IMR-90 (cell line): ENCODE results near the gene MYO1D. TPM values are rescaled to one million over a fixed set of nuclear protein-coding genes. Genes with fewer than 3 reads are reported as not detected.

Experiments
- ATAC-seq: fragments of 200-7000 bp; cut with Tn5 transposase; 2 replicates; pipeline ENCODE4 v1.9.1; 2020; ENCODE audit warnings: low read depth, mild to moderate bottlenecking, moderate library complexity
- BruUV-seq: library from RNA; stranded (reverse); fragments of 400-500 nt; replicated peaks from 2 replicates; lab custom pipeline; 2021; lab: Mats Ljungman, UMichigan
- CTCF ChIA-PET: fragments of 300-600 bp; formaldehyde crosslinking; extraction: SDS; loops from one replicate; lab custom pipeline; 2021; ENCODE audit warnings: antibody characterized with exemption; lab: Yijun Ruan, JAX
- POLR2A ChIA-PET: fragments of 300-600 bp; sonication (Branson Sonifier 250); formaldehyde crosslinking; loops from one replicate; lab custom pipeline; 2022; ENCODE audit warnings: antibody characterized with exemption; ENCODE audit not compliant: unreplicated experiment; lab: Charles Lee
- DNase-seq: peaks from one replicate; pipeline ENCODE4 v3.0.0; 2013
- H2AFZ ChIP-seq: replicated peaks from 2 replicates; pipeline ENCODE3; 2013; ENCODE audit warnings: low read length, mild to moderate bottlenecking; ENCODE audit not compliant: poor library complexity
- H2AK5ac ChIP-seq: 2 replicates; pipeline ENCODE4 v1.6.1; 2013; ENCODE audit warnings: low read depth, low read length, inconsistent platforms
- H2AK9ac ChIP-seq: replicated peaks from 2 replicates; pipeline ENCODE3; 2013; ENCODE audit warnings: mild to moderate bottlenecking, low read depth, low read length, moderate library complexity; ENCODE audit not compliant: poor library complexity
- H2BK120ac ChIP-seq: 2 replicates; pipeline ENCODE4 v1.6.1; 2013; ENCODE audit warnings: low read depth, low read length, inconsistent platforms
- H2BK15ac ChIP-seq: 3 replicates; pipeline ENCODE4 v1.6.1; 2013; ENCODE audit warnings: low read depth, low read length, inconsistent platforms
- H2BK20ac ChIP-seq: 2 replicates; pipeline ENCODE4 v1.6.1; 2013; ENCODE audit warnings: low read depth, mild to moderate bottlenecking, inconsistent platforms, low read length, moderate library complexity
- H2BK5ac ChIP-seq: 2 replicates; pipeline ENCODE4 v1.6.1; 2013; ENCODE audit warnings: mild to moderate bottlenecking, low read depth, low read length, inconsistent platforms; ENCODE audit not compliant: poor library complexity, severe bottlenecking
- H3K14ac ChIP-seq: replicated peaks from 2 replicates; pipeline ENCODE4 v1.6.1; 2013; ENCODE audit warnings: low read depth, low read length, inconsistent platforms
- H3K18ac ChIP-seq: 2 replicates; pipeline ENCODE4 v1.6.1; 2013; ENCODE audit warnings: low read depth, low read length, control low read depth
- H3K23ac ChIP-seq: 2 replicates; pipeline ENCODE4 v1.6.1; 2013; ENCODE audit warnings: low read depth, low read length, inconsistent platforms
- H3K27ac ChIP-seq: 2 replicates; pipeline ENCODE4 v1.5.1; 2013; ENCODE audit warnings: mild to moderate bottlenecking, control low read depth, low read length; ENCODE audit not compliant: insufficient read depth
- H3K27me3 ChIP-seq: 2 replicates; pipeline ENCODE4 v1.6.1; 2013; ENCODE audit warnings: low read length; ENCODE audit not compliant: control insufficient read depth, insufficient read depth
- H3K36me3 ChIP-seq: 2 replicates; pipeline ENCODE4 v1.6.1; 2013; ENCODE audit warnings: low read length, mixed read lengths; ENCODE audit not compliant: control insufficient read depth, insufficient read depth
- H3K4ac ChIP-seq: 2 replicates; pipeline ENCODE4 v1.6.1; 2013; ENCODE audit warnings: low read depth, low read length, inconsistent platforms
- H3K4me1 ChIP-seq: 2 replicates; pipeline ENCODE4 v1.6.1; 2013; ENCODE audit warnings: low read length, mixed read lengths; ENCODE audit not compliant: control insufficient read depth, insufficient read depth
- H3K4me2 ChIP-seq: 2 replicates; pipeline ENCODE4 v1.6.1; 2013; ENCODE audit warnings: low read depth, mild to moderate bottlenecking, control low read depth, low read length, moderate library complexity
- H3K4me3 ChIP-seq: 2 replicates; pipeline ENCODE4 v1.5.1; 2013; ENCODE audit warnings: low read depth, mild to moderate bottlenecking, control low read depth, low read length, moderate library complexity; ENCODE audit not compliant: insufficient read depth
- H3K56ac ChIP-seq: 2 replicates; pipeline ENCODE4 v1.6.1; 2013; ENCODE audit warnings: low read length, inconsistent platforms; ENCODE audit not compliant: insufficient read depth; ENCODE audit errors: extremely low read depth
- H3K79me1 ChIP-seq, 2 experiments: 2 replicates each; pipeline ENCODE4 v1.6.1; 2013; ENCODE audit warnings: low read length in 2 of 2, inconsistent platforms in 1 of 2, low read depth in 1 of 2
- H3K9ac ChIP-seq: 2 replicates; pipeline ENCODE4 v1.6.1; 2013; ENCODE audit warnings: low read depth, low read length, control low read depth
- H3K9me1 ChIP-seq: 2 replicates; pipeline ENCODE4 v1.6.1; 2013; ENCODE audit warnings: low read length, inconsistent platforms; ENCODE audit not compliant: insufficient read depth
- H3K9me3 ChIP-seq: 2 replicates; pipeline ENCODE4 v1.6.1; 2013; ENCODE audit warnings: low read length; ENCODE audit not compliant: control insufficient read depth, insufficient read depth
- H4K20me1 ChIP-seq: 2 replicates; pipeline ENCODE4 v1.6.1; 2013; ENCODE audit warnings: low read length, inconsistent platforms; ENCODE audit not compliant: insufficient read depth
- H4K5ac ChIP-seq: 2 replicates; pipeline ENCODE4 v1.6.1; 2013; ENCODE audit warnings: mild to moderate bottlenecking, low read depth, low read length, control low read depth
- H4K8ac ChIP-seq, 2 experiments: 2 replicates each; pipeline ENCODE4 v1.6.1; 2013; ENCODE audit warnings: low read depth in 2 of 2, low read length in 2 of 2, control low read depth in 1 of 2, inconsistent platforms in 1 of 2
- H4K91ac ChIP-seq: 2 replicates; pipeline ENCODE4 v1.6.1; 2013; ENCODE audit warnings: low read depth, low read length, inconsistent platforms; ENCODE audit not compliant: insufficient read depth
- BHLHE40 ChIP-seq: fragments of 150-350 bp; IDR thresholded peaks from 2 replicates; pipeline ENCODE4 v1.6.1; 2016; ENCODE audit warnings: mild to moderate bottlenecking, low read depth, low read length
- CEBPB ChIP-seq: IDR thresholded peaks from 2 replicates; pipeline ENCODE4 v1.6.1; 2012; ENCODE audit warnings: low read depth, low read length, improper control_type of control experiment
- CHD1 ChIP-seq: IDR thresholded peaks from 2 replicates; pipeline ENCODE4 v1.6.1; 2012; ENCODE audit warnings: low read depth, low read length, improper control_type of control experiment
- CTCF ChIP-seq: conservative IDR thresholded peaks from 2 replicates; pipeline ENCODE4 v1.5.1; 2012; ENCODE audit warnings: mild to moderate bottlenecking, low read depth, low read length, improper control_type of control experiment
- ELK1 ChIP-seq: fragments of 150-350 bp; IDR thresholded peaks from 2 replicates; pipeline ENCODE4 v1.6.1; 2016; ENCODE audit warnings: low read depth, mild to moderate bottlenecking, low read length, moderate library complexity, borderline replicate concordance
- FOS ChIP-seq: fragments of 150-350 bp; IDR thresholded peaks from 2 replicates; pipeline ENCODE4 v1.6.1; 2016; ENCODE audit warnings: low read depth, low read length
- MAFK ChIP-seq: IDR thresholded peaks from 2 replicates; pipeline ENCODE4 v1.6.1; 2012; ENCODE audit warnings: low read depth, low read length, improper control_type of control experiment
- MAZ ChIP-seq: IDR thresholded peaks from 2 replicates; pipeline ENCODE4 v1.6.1; 2012; ENCODE audit warnings: low read depth, mild to moderate bottlenecking, low read length, improper control_type of control experiment, moderate library complexity, borderline replicate concordance
- MXI1 ChIP-seq: IDR thresholded peaks from 2 replicates; pipeline ENCODE4 v1.6.1; 2012; ENCODE audit warnings: low read depth, mild to moderate bottlenecking, low read length, moderate library complexity, borderline replicate concordance
- NFE2L2 ChIP-seq: fragments of 150-350 bp; IDR thresholded peaks from 2 replicates; pipeline ENCODE4 v1.6.1; 2016; ENCODE audit warnings: low read depth, mild to moderate bottlenecking, low read length
- POLR2A ChIP-seq: IDR thresholded peaks from 2 replicates; pipeline ENCODE4 v1.6.1; 2012; ENCODE audit warnings: mild to moderate bottlenecking, low read depth, low read length
- RAD21 ChIP-seq: IDR thresholded peaks from 2 replicates; pipeline ENCODE4 v1.6.1; 2012; ENCODE audit warnings: low read length, improper control_type of control experiment
- RCOR1 ChIP-seq: IDR thresholded peaks from 2 replicates; pipeline ENCODE4 v1.6.1; 2012; ENCODE audit warnings: mild to moderate bottlenecking, low read length, improper control_type of control experiment; ENCODE audit not compliant: insufficient replicate concordance
- RFX5 ChIP-seq: IDR thresholded peaks from 2 replicates; pipeline ENCODE4 v1.8.0; 2012; ENCODE audit warnings: low read depth, mild to moderate bottlenecking, low read length, moderate library complexity
- SMC3 ChIP-seq: fragments of 150-350 bp; IDR thresholded peaks from 2 replicates; pipeline ENCODE4 v1.6.1; 2016; ENCODE audit warnings: low read depth, mild to moderate bottlenecking, antibody characterized with exemption, low read length, moderate library complexity
- USF2 ChIP-seq: fragments of 150-350 bp; IDR thresholded peaks from 2 replicates; pipeline ENCODE4 v1.6.1; 2017; ENCODE audit warnings: mild to moderate bottlenecking, antibody characterized with exemption, low read length, low read depth
- WGBS, 2 experiments: methylation state at CpG; one replicate each; pipeline versions ENCODE4 v1.1.5 to v1.1.7; 2013; ENCODE audit warnings: missing lambda C conversion rate in 2 of 2; ENCODE audit not compliant: insufficient read length in 1 of 2; ENCODE audit errors: extremely low coverage in 2 of 2; 5-methylcytosine and 5-hydroxymethylcytosine counted together
- dilution Hi-C: fragments of 300-500 bp; cut with HindIII; formaldehyde crosslinking; loops from one replicate; pipeline ENCODE4 v1.14.3; 2018; ENCODE audit warnings: low sequenced_read_pairs; ENCODE audit not compliant: unreplicated experiment
- in situ Hi-C: fragments of 300-500 bp; cut with MboI; formaldehyde crosslinking; loops from 3 replicates; pipeline ENCODE4 v1.14.3; 2019; ENCODE audit warnings: low sequenced_read_pairs, inconsistent platforms, mixed read lengths
- intact Hi-C: fragments of 100-400 bp; cut with micrococcal nuclease; formaldehyde crosslinking; loops from 2 replicates; pipeline ENCODE4 v1.10.0; 2022
- polyA plus RNA-seq, 3 experiments: library from polyadenylated mRNA; depleted of rRNA; stranded (reverse); fragments of >200 nt; gene quantifications; 2 replicates each; pipeline ENCODE4 v1.2.3, GENCODE V29; 2012; ENCODE audit warnings: low replicate concordance in 1 of 3
- total RNA-seq: library from RNA; depleted of rRNA; stranded (reverse); fragments of >200 nt; gene quantifications from 2 replicates; pipeline ENCODE4 v1.2.3, GENCODE V29; 2012

MYO1D gene
- total and polyA plus RNA-seq, 2 of the 4 experiments (the other 2 are of a cell fraction), result 0.63 to 0.90 TPM

GRCh38 chr17:32822996-32823395, 53.9 kb downstream of the MYO1D start:
- dilution Hi-C loops (no loop called here), in situ Hi-C loops (no loop called here), intact Hi-C loops (no loop called here)
- no peaks in the 10 kb centered on the region for H3K79me1 ChIP-seq
- TF ChIP-seq MXI1 (no peak), MAFK (no peak), CEBPB (no peak), MAZ (no peak), RCOR1 (no peak), ELK1 (no peak), USF2 (no peak), CHD1 (no peak), CTCF (no peak), POLR2A (no peak), NFE2L2 (no peak), BHLHE40 (no peak), RAD21 (no peak), FOS (no peak), RFX5 (no peak), SMC3 (no peak)
- H2AK5ac ChIP-seq, result no peak overlapping the region
- no peak overlapping the region for H2BK20ac ChIP-seq
- peaks cover 4% of the 10 kb centered on the region for H3K27me3 ChIP-seq
- H4K20me1 ChIP-seq, result no peaks in the 10 kb centered on the region
- ChIA-PET POLR2A (no interaction called here), CTCF (no interaction called here)
- no peak overlapping the region for H3K14ac ChIP-seq
- H3K4me3 ChIP-seq, result no peak overlapping the region
- BruUV-seq, result no TSS peak
- H3K4ac ChIP-seq, result no peak overlapping the region
- no peak overlapping the region for H2AFZ ChIP-seq
- H3K4me2 ChIP-seq, result no peak overlapping the region
- no peaks in the 10 kb centered on the region for H3K36me3 ChIP-seq
- no peak for ATAC-seq
- no peak overlapping the region for H3K56ac ChIP-seq
- H3K23ac ChIP-seq, result no peak overlapping the region
- DNase-seq, result no peak
- H2BK15ac ChIP-seq, result no peak overlapping the region
- no peaks in the 10 kb centered on the region for H3K9me3 ChIP-seq
- H2BK120ac ChIP-seq, result no peak overlapping the region
- no peaks in the 10 kb centered on the region for H3K4me1 ChIP-seq
- H2BK5ac ChIP-seq, result no peak overlapping the region
- no peak overlapping the region for H4K5ac ChIP-seq
- H3K18ac ChIP-seq, result no peak overlapping the region
- no peak overlapping the region for H3K9ac ChIP-seq
- no peak overlapping the region for H4K8ac ChIP-seq
- no peak overlapping the region for H2AK9ac ChIP-seq
- no peak overlapping the region for H4K91ac ChIP-seq
- no CpG with 5 or more reads among the region's 2 CpGs for WGBS, 2 experiments
- H3K9me1 ChIP-seq, result no peaks in the 10 kb centered on the region
- no peak overlapping the region for H3K27ac ChIP-seq
